NCI-H524 (cell line): ENCODE measurements around the gene SOX15.

ENCODE experiments used
- DNase-seq, 2 experiments: peaks; one replicate each; lab custom pipeline; 2025; lab: John Stamatoyannopoulos, UW

SOX15 gene

GRCh38 chr17:7557775-7558543, 31.9 kb downstream of the SOX15 start:
- DNase-seq = no peak

GRCh38 chr17:7557147-7557764, 32.6 kb downstream of the SOX15 start:
- no peak for DNase-seq

DNA sequence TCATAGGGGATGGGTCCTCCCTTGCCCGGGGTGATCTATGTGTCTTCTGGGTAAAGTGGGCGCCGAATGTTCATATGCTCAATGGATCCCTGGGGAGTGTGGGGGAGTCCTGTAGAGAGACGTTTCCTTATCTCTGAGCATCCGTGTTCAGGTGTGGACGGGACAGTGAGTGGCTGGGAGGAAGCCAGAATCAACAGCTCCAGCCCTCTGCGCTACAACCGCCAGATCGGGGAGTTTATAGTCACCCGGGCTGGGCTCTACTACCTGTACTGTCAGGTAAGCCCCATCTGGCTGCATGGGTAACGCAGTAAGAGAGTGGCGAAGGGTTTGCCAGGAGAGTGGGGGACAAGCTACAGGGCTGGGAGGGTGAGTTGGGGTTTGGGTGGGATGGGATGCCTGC, 33.3 kb downstream of the SOX15 start:
- DNase-seq = no peak

DNA sequence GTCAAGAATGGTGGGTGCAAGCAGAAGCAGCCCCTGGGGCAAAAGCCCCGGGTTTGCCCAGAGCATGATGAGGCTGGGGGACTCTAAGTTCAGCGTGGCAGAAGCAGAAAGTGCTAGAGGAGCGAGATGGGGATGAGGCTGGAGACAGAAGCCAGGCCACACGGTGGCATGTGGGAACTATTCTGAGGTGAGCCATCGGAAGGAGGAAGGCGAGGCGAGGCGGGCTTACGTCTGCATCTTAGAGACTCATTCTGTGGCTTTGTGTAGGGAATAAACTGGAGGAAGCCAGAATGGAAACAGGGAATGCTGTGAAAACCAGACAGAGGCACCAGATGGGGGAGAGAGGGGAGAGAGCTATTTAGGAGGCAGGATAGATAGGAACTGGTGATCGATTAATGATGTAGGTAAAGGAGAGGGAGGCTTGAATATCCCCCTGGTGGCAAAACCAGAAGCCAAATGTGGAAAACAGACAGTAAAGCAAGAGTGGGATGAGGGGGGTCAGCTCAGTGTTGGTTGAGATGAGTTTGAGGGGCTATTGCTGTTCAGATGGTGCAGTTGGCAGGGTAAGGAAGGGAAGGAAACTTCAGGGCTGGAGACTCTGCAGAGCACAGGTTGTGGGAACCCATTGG, 34.5 kb downstream of the SOX15 start:
- no peak for DNase-seq

DNA sequence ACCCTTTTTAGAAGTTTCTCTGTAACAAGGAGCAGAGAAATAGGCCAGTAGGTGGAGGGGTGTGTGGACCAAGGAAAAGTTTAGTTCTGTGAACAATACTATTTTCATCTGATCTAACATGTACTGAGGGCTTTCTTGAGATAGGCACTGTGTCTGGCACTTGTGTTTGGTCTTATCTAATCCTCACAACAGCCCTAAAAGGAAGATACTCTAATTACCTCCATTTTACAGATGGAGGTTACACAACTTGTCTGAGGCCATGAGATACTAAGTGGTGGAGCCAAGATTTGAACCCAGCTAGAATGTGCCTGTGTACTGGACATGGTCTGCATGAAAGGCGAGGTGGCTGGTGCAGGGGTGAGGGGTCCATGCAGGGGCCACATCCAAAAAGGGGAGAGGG, 36.5 kb downstream of the SOX15 start:
- no peak for DNase-seq

GRCh38 chr17:7552621-7553051, 37.3 kb downstream of the SOX15 start:
- DNase-seq = no peak

DNA sequence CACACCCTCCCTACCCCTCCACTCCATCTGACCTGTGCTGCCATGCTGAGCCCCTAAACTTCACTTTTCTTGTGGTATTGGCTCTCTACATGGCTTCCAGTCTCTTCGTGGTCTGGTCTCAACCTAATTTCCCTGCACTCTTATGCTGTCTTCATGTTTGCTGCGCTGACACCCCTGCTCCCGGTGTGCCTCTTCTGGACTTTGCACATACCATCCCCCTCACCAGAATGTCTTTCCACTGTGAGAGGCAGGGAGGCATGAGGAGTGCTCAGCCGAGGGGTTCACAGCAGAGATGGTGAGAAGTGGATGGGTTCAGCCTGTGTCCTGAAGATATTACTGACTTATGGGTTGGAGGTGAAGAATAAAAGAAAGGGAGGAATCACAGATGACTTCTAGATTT, 38.5 kb downstream of the SOX15 start:
- DNase-seq = no peak

DNA sequence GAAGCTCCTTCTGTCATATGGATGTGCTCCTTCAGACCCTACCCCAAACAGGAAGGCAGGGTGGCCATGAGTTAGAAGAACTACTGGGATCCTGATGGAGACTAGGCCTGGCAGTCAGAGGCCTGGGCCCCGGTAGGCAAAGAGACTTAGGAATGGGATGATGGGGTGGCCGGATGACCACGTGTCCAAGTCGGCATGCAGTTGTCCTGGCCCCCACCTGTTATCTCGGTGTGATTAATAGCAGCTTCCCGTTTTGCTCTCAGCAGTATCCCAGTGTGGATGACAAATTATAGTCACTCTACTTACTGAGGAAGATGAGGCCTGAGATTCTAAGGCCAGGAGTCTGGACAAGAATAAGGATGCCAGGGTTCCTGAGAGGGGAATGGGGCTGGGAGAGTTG, 39.5 kb downstream of the SOX15 start:
- DNase-seq = no peak

GRCh38 chr17:7549401-7550055, 40.4 kb downstream of the SOX15 start:
- no peak for DNase-seq

GRCh38 chr17:7548585-7549400, 41.1 kb downstream of the SOX15 start, which contains the start of gene TNFSF12:
Gene TNFSF12 (plus strand): TSS chr17:7549058. CDS start chr17:7549154, 96 bp downstream.
- no peak for DNase-seq

DNA sequence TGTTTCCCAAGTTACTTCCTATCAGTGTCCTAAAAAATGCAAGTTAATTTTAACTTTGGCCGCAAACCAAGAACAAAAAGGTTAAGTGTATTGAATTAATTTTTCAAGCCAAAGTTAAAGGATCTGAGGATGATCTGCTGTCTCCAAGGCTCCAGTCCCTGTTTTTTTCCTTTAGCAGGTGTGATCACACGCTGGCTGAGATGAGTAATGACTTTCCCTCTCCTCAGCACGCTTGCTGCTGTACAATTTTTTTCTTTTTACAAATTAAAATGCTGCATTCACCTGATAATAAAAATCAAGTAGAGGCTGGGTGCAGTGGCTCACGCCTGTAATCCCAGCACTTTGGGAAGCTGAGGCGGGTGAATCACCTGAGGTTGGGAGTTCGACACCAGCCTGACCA, 45.0 kb downstream of the SOX15 start:
- no peak for DNase-seq

GRCh38 chr17:7541074-7541621, 48.7 kb downstream of the SOX15 start:
- DNase-seq = no peak

GRCh38 chr17:7538891-7539545, 50.9 kb downstream of the SOX15 start:
- DNase-seq = no peak
